K562 (cell line): Measurements from ENCODE around the gene SGK1. TPM values are rescaled to one million over a fixed set of nuclear protein-coding genes. Genes with fewer than 3 reads are reported as not detected.
"Not testable (repeated sequence)": the region's sequence is repeated elsewhere in the genome, so short reads cannot be mapped to it uniquely, and the experiment has no call there.

Source experiments
- ATAC-seq: fragments of 200-7000 bp; cut with Tn5 transposase; 3 replicates; pipeline ENCODE4 v1.9.1; 2020; ENCODE audit warnings: moderate library complexity
- BruUV-seq: library from RNA; stranded (reverse); fragments of 400-500 nt; replicated peaks from 2 replicates; lab custom pipeline; 2021; lab: Mats Ljungman, UMichigan
- CTCF ChIA-PET: fragments of 300-600 bp; formaldehyde crosslinking; extraction: SDS; loops from one replicate; lab custom pipeline; 2021; ENCODE audit warnings: low intra/inter-chr PET ratio; lab: Yijun Ruan, JAX
- POLR2A ChIA-PET: fragments of 300-600, 350-650 bp; sonication (Branson Sonifier 250); formaldehyde crosslinking; extraction: SDS; loops from one replicate; lab custom pipeline; 2021; ENCODE audit warnings: antibody characterized with exemption, inconsistent platforms; lab: Yijun Ruan, JAX
- DNase-seq, 4 experiments: peaks; one replicate each; pipeline versions ENCODE4 v3.0.0 to v3.0.0-alpha.2; 2011 to 2018; ENCODE audit warnings: low spot score in 3 of 4, mixed read lengths in 3 of 4; ENCODE audit errors: extremely low read depth in 1 of 4
- FAIRE-seq: peaks from 2 replicates; lab custom pipeline; 2011; peaks lifted over from hg19 to GRCh38; lab: Jason Lieb, UNC
- H2AFZ ChIP-seq: 2 replicates; pipeline ENCODE4 v1.6.0; 2011; ENCODE audit warnings: low read depth, low read length, control low read depth, inconsistent platforms
- H3K27ac ChIP-seq: fragments of 200-600 bp; 3 replicates; pipeline ENCODE4 v1.8.0; 2011; ENCODE audit warnings: low read depth, mild to moderate bottlenecking, control low read depth, inconsistent platforms, low read length, moderate library complexity, mixed read lengths; ENCODE audit errors: extremely low read depth
- H3K27me3 ChIP-seq, 2 experiments: fragments of 300-600 bp in 1 of 2; 2 replicates in 1 of 2; 3 replicates in 1 of 2; pipeline versions ENCODE4 v1.6.0 to v1.8.0; 2011; ENCODE audit warnings: inconsistent platforms in 2 of 2, low read length in 2 of 2, mild to moderate bottlenecking in 1 of 2, mixed read lengths in 1 of 2, moderate library complexity in 1 of 2; ENCODE audit not compliant: control insufficient read depth in 2 of 2, insufficient read depth in 2 of 2
- H3K36me3 ChIP-seq: fragments of 300-600 bp; 3 replicates; pipeline ENCODE4 v1.8.0; 2011; ENCODE audit warnings: mild to moderate bottlenecking, low read length, inconsistent platforms; ENCODE audit not compliant: control insufficient read depth, insufficient read depth
- H3K4me1 ChIP-seq, 2 experiments: fragments of 200-600 bp in 1 of 2; replicated peaks in 1 of 2; 2 replicates in 1 of 2; 3 replicates in 1 of 2; pipeline versions ENCODE4 v1.5.1 to v1.8.0; 2011; ENCODE audit warnings: inconsistent platforms in 2 of 2, low read length in 2 of 2, mild to moderate bottlenecking in 1 of 2, mixed read lengths in 1 of 2, moderate library complexity in 1 of 2; ENCODE audit not compliant: control insufficient read depth in 2 of 2, insufficient read depth in 2 of 2
- H3K4me2 ChIP-seq: 2 replicates; pipeline ENCODE4 v1.6.1; 2011; ENCODE audit warnings: low read length, control low read depth, inconsistent platforms, mixed read lengths; ENCODE audit not compliant: insufficient read depth
- H3K4me3 ChIP-seq: fragments of 200-600 bp; sonication (generic), shearing (Covaris generic); 2 replicates; pipeline ENCODE4 v1.5.1; 2016; ENCODE audit warnings: control low read depth, inconsistent platforms
- H3K79me2 ChIP-seq: fragments of 200-600 bp; 3 replicates; pipeline ENCODE4 v1.8.0; 2011; ENCODE audit warnings: low read length, inconsistent platforms; ENCODE audit not compliant: control insufficient read depth, insufficient read depth
- H3K9ac ChIP-seq, 2 experiments: 2 replicates each; pipeline versions ENCODE4 v1.6.0 to v1.6.1; 2011; ENCODE audit warnings: low read depth in 2 of 2, low read length in 2 of 2, control low read depth in 1 of 2, inconsistent platforms in 1 of 2, mild to moderate bottlenecking in 1 of 2, mixed read lengths in 1 of 2; ENCODE audit not compliant: insufficient read depth in 1 of 2
- H3K9me1 ChIP-seq: one replicate; pipeline ENCODE4 v1.6.0; 2011; ENCODE audit warnings: inconsistent platforms, mild to moderate bottlenecking, low read length, moderate library complexity; ENCODE audit not compliant: control insufficient read depth, insufficient read depth
- H3K9me3 ChIP-seq: replicated peaks from 2 replicates; pipeline ENCODE4 v1.5.1; 2011; ENCODE audit warnings: low read depth, low read length, inconsistent platforms; ENCODE audit not compliant: control insufficient read depth, insufficient read depth
- H4K20me1 ChIP-seq: replicated peaks from 2 replicates; pipeline ENCODE4 v1.6.1; 2011; ENCODE audit warnings: low read length, inconsistent platforms, mixed read lengths; ENCODE audit not compliant: control insufficient read depth, insufficient read depth
- ARNT ChIP-seq, 2 experiments: fragments of 450-650 bp; IDR thresholded peaks; 2 replicates each; pipeline ENCODE4 v1.6.1; 2016; ENCODE audit warnings: mild to moderate bottlenecking in 1 of 2
- CBFA2T3 ChIP-seq: fragments of 450-650 bp; IDR thresholded peaks from 2 replicates; pipeline ENCODE4 v1.6.1; 2017
- CBX1 ChIP-seq: sonication (generic); IDR thresholded peaks from 2 replicates; pipeline ENCODE4 v1.6.1; 2016; ENCODE audit warnings: antibody characterized with exemption, low read depth, mild to moderate bottlenecking
- CBX2 ChIP-seq: fragments of 200-600 bp; sonication (generic); IDR thresholded peaks from one replicate; pipeline ENCODE4 v1.6.1; 2012; ENCODE audit warnings: mild to moderate bottlenecking, low read length, inconsistent platforms; ENCODE audit not compliant: insufficient read depth, poor library complexity, severe bottlenecking
- CBX5 ChIP-seq: IDR thresholded peaks from 2 replicates; pipeline ENCODE4 v1.6.1; 2014; ENCODE audit warnings: low read depth, borderline replicate concordance
- CCNT2 ChIP-seq: IDR thresholded peaks from 2 replicates; pipeline ENCODE4 v1.6.1; 2011; ENCODE audit warnings: borderline replicate concordance, low read depth, mild to moderate bottlenecking, moderate library complexity, mixed read lengths, low read length; ENCODE audit not compliant: insufficient read length; ENCODE audit errors: extremely low read depth
- FOXK1 ChIP-seq: sonication (generic); formaldehyde crosslinking; IDR thresholded peaks from 2 replicates; pipeline ENCODE4 v1.8.0; 2022; ENCODE audit warnings: missing genetic modification reagents, mild to moderate bottlenecking, borderline replicate concordance
- GATAD2B ChIP-seq: fragments of 450-650 bp; IDR thresholded peaks from 2 replicates; pipeline ENCODE4 v1.6.1; 2017; ENCODE audit warnings: mild to moderate bottlenecking, borderline replicate concordance
- LCOR ChIP-seq: sonication (generic); formaldehyde crosslinking; IDR thresholded peaks from 2 replicates; pipeline ENCODE4 v1.8.0; 2022; ENCODE audit warnings: mild to moderate bottlenecking, missing genetic modification reagents
- MAFF ChIP-seq: IDR thresholded peaks from 2 replicates; pipeline ENCODE4 v1.6.1; 2012; ENCODE audit warnings: low read length, improper control_type of control experiment
- MECOM ChIP-seq: fragments of 250-450 bp; sonication (Bioruptor Pico); IDR thresholded peaks from 2 replicates; pipeline ENCODE4 v1.8.0; 2022; ENCODE audit warnings: inconsistent platforms
- NFE2 ChIP-seq: IDR thresholded peaks from 2 replicates; pipeline ENCODE4 v1.6.1; 2014; ENCODE audit warnings: antibody characterized with exemption, low read depth
- NR1H2 ChIP-seq: sonication (generic); formaldehyde crosslinking; IDR thresholded peaks from 2 replicates; pipeline ENCODE4 v1.4.0; 2020; ENCODE audit warnings: mild to moderate bottlenecking, missing genetic modification reagents
- RFX5 ChIP-seq: IDR thresholded peaks from 2 replicates; pipeline ENCODE4 v1.6.1; 2011; ENCODE audit warnings: low read depth, mild to moderate bottlenecking, improper control_type of control experiment, low read length
- SMARCA4 ChIP-seq: fragments of 450-650 bp; IDR thresholded peaks from 2 replicates; pipeline ENCODE4 v1.6.1; 2016
- SRSF3 ChIP-seq: fragments of 200-400 bp; formaldehyde crosslinking; IDR thresholded peaks from 2 replicates; pipeline ENCODE4 v1.6.1; 2016; ENCODE audit warnings: mild to moderate bottlenecking, low read length, moderate library complexity; ENCODE audit not compliant: insufficient read depth
- SRSF7 ChIP-seq: fragments of 200-400 bp; formaldehyde crosslinking; optimal IDR thresholded peaks from 2 replicates; pipeline ENCODE3; 2017; ENCODE audit warnings: mild to moderate bottlenecking, low read depth, low read length
- TCF7L2 ChIP-seq: fragments of 150-350 bp; IDR thresholded peaks from 2 replicates; pipeline ENCODE4 v1.6.1; 2016; ENCODE audit warnings: low read depth, mild to moderate bottlenecking, low read length, moderate library complexity
- USF2 ChIP-seq: sonication (generic); formaldehyde crosslinking; IDR thresholded peaks from 2 replicates; pipeline ENCODE4 v1.5.0; 2020; ENCODE audit warnings: missing genetic modification reagents
- XRCC5 ChIP-seq: fragments of 200-400 bp; formaldehyde crosslinking; IDR thresholded peaks from 2 replicates; pipeline ENCODE4 v1.6.1; 2017; ENCODE audit warnings: low read depth, mild to moderate bottlenecking, low read length
- ZC3H4 ChIP-seq: sonication (generic); formaldehyde crosslinking; IDR thresholded peaks from 2 replicates; pipeline ENCODE4 v1.9.0; 2021; ENCODE audit warnings: missing genetic modification reagents, borderline replicate concordance
- ZNF175 ChIP-seq: fragments of 200-800 bp; sonication (Bioruptor generic); IDR thresholded peaks from 2 replicates; pipeline ENCODE4 v1.6.1; 2016; ENCODE audit warnings: low read depth, mild to moderate bottlenecking, missing genetic modification characterization, missing compliant biosample characterization
- ZNF668 ChIP-seq: fragments of 250-450 bp; sonication (Bioruptor Pico); IDR thresholded peaks from 2 replicates; pipeline ENCODE4 v1.8.0; 2022; ENCODE audit warnings: mild to moderate bottlenecking, inconsistent platforms
- ZNF830 ChIP-seq: fragments of 250-450 bp; sonication (Bioruptor Pico); IDR thresholded peaks from 2 replicates; pipeline ENCODE4 v1.5.0; 2021; ENCODE audit warnings: mild to moderate bottlenecking
- WGBS: fragments of 100-300 bp; shearing (Covaris generic); methylation state at CpG from one replicate; pipeline ENCODE4 v1.1.6; 2016; ENCODE audit warnings: low coverage, mixed read lengths; ENCODE audit not compliant: insufficient coverage; ENCODE audit errors: missing lambda C conversion rate; 5-methylcytosine and 5-hydroxymethylcytosine counted together
- in situ Hi-C: fragments of 300-500 bp; cut with MboI; formaldehyde crosslinking; loops from 4 replicates; pipeline ENCODE4 v1.15.0; 2018; ENCODE audit warnings: inconsistent platforms, mixed read lengths
- intact Hi-C: fragments of 100-400 bp; cut with micrococcal nuclease; formaldehyde crosslinking; loops from 2 replicates; pipeline ENCODE4 v1.14.2; 2022
- polyA plus RNA-seq, 8 experiments: library from polyadenylated mRNA; depleted of rRNA in 4 of 8; stranded (reverse) in 5 of 8; unstranded in 3 of 8; fragments of >200 nt; fragmentation: Nextera tagmentation in 2 of 8; fragmentation: Illumina TruSeq in 1 of 8; extraction: Ambion mirVana in 2 of 8; extraction: Trizol in 1 of 8; gene quantifications; 2 replicates each; pipeline versions ENCODE4 v1.2.1 to v1.2.3, GENCODE V29; 2011 to 2014; ENCODE audit warnings: inconsistent platforms in 1 of 8, missing spikeins in 1 of 8
- total RNA-seq, 7 experiments: library from RNA; depleted of rRNA in 6 of 7; stranded (reverse); fragments of >200 nt in 6 of 7; fragmentation: Illumina TruSeq in 2 of 7; extraction: Trizol in 2 of 7; gene quantifications; 2 replicates each; pipeline versions ENCODE4 v1.2.1 to v1.2.3, GENCODE V29; 2011 to 2021; ENCODE audit warnings: low replicate concordance in 1 of 7

SGK1 gene
- total and polyA plus RNA-seq, 9 of the 15 experiments (the other 6 are each of a cell fraction or from before 2014, with no cell fraction given): 3.5 to 7.2 (median 3.9) TPM

DNA sequence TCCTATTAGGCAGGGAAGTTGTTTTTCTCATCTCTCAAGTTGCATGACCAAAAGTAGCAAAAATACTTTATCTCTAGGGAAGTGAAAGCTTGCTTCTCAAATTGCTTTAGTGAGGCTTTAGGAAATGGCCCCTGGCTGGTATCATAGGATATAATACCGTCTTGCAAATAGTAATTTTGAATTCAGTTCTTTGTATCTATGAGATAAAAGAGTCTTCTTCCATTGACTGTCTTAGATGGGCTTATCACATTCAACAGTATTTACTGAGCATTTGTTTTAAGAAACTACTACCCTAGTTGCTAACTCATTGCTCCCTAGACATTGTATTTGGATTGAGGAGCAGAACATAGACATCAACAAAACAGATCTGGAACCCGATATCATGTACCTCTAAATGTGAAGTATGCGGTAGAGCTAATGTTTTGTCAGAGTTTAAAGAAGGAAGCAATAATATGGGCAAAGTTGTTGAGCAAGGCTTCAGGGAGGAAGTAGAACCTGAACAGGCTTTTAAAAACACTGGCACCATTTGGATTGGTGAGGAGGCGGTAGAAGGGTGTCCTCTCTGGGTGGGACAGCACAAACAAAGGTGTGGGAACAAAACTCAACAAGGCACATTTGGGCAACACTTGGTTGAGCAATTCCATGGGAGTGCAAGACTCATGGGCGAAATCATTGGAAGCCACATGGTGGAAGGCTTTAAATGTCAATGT is 101.5 kb downstream of the SGK1 start (continued):
- TF ChIP-seq ZNF830: no peak
- TF ChIP-seq NR1H2 (CRISPR knock-in tag): no peak
- TF ChIP-seq SRSF7: no peak
- TF ChIP-seq ARNT (IDR thresholded peaks at IDR 0.05): no peak
- peak; percentile 86 for TF ChIP-seq MECOM (CRISPR knock-in tag)
- TF ChIP-seq MAFF: peak; percentile 21; the same call in 1 of the 2 replicates
- peak; percentile 77 for TF ChIP-seq CBFA2T3
- TF ChIP-seq ZNF668: no peak
- TF ChIP-seq SMARCA4: peak; percentile 64
- TF ChIP-seq LCOR: no peak
- TF ChIP-seq FOXK1 (CRISPR knock-in tag): 0 out of 2 replicates have a peak, but pooled peaks have one; percentile 30
- TF ChIP-seq ZNF175 (CRISPR knock-in tag): no peak
- 0 out of 2 replicates have a peak, but pooled peaks have one; percentile 11 for TF ChIP-seq NFE2
- TF ChIP-seq CBX2: no peak
- no peak for TF ChIP-seq TCF7L2
- TF ChIP-seq CCNT2: no peak
- TF ChIP-seq CBX1: no peak
- no peak for TF ChIP-seq XRCC5
- TF ChIP-seq CBX5: no peak
- no peak for TF ChIP-seq SRSF3
- no peak for TF ChIP-seq USF2 (CRISPR knock-in tag)
- no peak for TF ChIP-seq RFX5
- no peak for TF ChIP-seq ZC3H4 (CRISPR knock-in tag)
- 0 out of 2 replicates have a peak, but pooled peaks have one; percentile 50 for TF ChIP-seq GATAD2B

- H3K9me1 ChIP-seq, H3K4me2 ChIP-seq, intact Hi-C loops, H3K9ac ChIP-seq, H3K9me3 ChIP-seq, BruUV-seq, H3K4me3 ChIP-seq, in situ Hi-C loops, H3K27me3 ChIP-seq, FAIRE-seq, ATAC-seq, DNase-seq, H3K79me2 ChIP-seq, H4K20me1 ChIP-seq, H2AFZ ChIP-seq, CTCF ChIA-PET, H3K36me3 ChIP-seq, H3K27ac ChIP-seq: not testable (repeated sequence)
- H3K4me1 ChIP-seq: peaks cover 7 to 16% of the 10 kb centered on the region in 2 experiments; a peak in 4 of 5 replicates
- WGBS: 94% methylated on average over 2 of the region's 2 CpGs
- POLR2A ChIA-PET: interaction anchor here (0.8 to 1.9 kb wide), 3 partner anchors 8 to 18 kb away, joined by 4 to 6 read pairs (median 4); no protein-coding TSS in a partner anchor
Observed at GRCh38 chr6:134213410-134213809, 104.5 kb downstream of the SGK1 start.
